Measurements from ENCODE around the gene SLC12A1.

DNA sequence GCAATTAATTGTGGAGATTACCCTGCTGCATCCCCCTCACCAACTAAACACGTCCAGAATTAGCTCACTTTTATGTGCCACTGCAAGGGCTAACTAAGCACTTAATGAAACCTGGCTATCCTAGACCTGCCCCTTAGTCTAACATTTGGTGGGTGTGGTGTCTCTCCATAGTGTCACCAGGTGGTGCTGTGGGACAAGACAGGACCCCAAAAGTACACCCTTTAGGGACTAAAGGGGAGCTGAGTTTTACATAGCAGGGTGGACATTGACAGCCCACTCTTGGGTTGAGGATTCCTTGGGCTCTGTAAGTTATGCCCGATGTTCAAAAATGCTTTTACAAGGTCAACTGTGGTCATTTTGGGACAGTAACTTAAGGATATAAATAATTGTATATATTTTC, 130.8 kb downstream of the SLC12A1 start:
- TF ChIP-seq, protein P1, sequence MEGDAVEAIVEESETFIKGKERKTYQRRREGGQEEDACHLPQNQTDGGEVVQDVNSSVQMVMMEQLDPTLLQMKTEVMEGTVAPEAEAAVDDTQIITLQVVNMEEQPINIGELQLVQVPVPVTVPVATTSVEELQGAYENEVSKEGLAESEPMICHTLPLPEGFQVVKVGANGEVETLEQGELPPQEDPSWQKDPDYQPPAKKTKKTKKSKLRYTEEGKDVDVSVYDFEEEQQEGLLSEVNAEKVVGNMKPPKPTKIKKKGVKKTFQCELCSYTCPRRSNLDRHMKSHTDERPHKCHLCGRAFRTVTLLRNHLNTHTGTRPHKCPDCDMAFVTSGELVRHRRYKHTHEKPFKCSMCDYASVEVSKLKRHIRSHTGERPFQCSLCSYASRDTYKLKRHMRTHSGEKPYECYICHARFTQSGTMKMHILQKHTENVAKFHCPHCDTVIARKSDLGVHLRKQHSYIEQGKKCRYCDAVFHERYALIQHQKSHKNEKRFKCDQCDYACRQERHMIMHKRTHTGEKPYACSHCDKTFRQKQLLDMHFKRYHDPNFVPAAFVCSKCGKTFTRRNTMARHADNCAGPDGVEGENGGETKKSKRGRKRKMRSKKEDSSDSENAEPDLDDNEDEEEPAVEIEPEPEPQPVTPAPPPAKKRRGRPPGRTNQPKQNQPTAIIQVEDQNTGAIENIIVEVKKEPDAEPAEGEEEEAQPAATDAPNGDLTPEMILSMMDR (IDR thresholded peaks at IDR 0.05): peak; percentile 65
- TF ChIP-seq, protein P2, sequence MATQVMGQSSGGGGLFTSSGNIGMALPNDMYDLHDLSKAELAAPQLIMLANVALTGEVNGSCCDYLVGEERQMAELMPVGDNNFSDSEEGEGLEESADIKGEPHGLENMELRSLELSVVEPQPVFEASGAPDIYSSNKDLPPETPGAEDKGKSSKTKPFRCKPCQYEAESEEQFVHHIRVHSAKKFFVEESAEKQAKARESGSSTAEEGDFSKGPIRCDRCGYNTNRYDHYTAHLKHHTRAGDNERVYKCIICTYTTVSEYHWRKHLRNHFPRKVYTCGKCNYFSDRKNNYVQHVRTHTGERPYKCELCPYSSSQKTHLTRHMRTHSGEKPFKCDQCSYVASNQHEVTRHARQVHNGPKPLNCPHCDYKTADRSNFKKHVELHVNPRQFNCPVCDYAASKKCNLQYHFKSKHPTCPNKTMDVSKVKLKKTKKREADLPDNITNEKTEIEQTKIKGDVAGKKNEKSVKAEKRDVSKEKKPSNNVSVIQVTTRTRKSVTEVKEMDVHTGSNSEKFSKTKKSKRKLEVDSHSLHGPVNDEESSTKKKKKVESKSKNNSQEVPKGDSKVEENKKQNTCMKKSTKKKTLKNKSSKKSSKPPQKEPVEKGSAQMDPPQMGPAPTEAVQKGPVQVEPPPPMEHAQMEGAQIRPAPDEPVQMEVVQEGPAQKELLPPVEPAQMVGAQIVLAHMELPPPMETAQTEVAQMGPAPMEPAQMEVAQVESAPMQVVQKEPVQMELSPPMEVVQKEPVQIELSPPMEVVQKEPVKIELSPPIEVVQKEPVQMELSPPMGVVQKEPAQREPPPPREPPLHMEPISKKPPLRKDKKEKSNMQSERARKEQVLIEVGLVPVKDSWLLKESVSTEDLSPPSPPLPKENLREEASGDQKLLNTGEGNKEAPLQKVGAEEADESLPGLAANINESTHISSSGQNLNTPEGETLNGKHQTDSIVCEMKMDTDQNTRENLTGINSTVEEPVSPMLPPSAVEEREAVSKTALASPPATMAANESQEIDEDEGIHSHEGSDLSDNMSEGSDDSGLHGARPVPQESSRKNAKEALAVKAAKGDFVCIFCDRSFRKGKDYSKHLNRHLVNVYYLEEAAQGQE (IDR thresholded peaks at IDR 0.05; ENCODE audit: insufficient read depth in 1 of 2, low read depth in 2 of 2, low read length in 1 of 2): no peak

Measured in Panc1 (cell line).